ENCODE results near the gene MSX1.

Gene MSX1

DNA sequence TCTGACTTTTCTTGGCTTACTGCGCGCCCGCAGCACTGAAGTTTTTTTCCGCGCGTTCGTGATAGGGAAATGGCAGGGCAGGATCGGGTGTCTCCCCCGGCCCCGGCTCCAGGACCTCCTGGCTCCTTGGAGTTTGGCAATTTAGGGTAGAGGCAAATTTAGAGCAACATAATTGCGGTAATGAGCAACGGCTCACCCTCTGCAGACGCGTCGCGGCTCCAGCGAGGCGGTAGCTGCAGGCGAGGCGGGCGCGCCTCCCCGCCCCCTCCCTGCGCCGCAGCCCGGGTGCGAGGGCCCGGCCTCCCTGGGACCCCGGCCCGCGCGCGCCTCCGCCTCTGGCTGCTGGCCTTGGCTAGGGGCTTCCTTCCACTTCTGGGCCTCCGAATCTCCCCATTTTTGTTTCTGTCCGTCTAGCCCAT is 6.2 kb downstream of the MSX1 start:
- Mint-ChIP-seq H3K27ac (peak overlapping the region; percentile 58), H3K36me3 (ENCODE audit: low read depth) (peaks cover 15% of the 10 kb centered on the region), H3K9me3 (no peaks in the 10 kb centered on the region), H3K4me3 (peak overlapping the region; percentile 87), H3K4me1 (peaks cover 59% of the 10 kb centered on the region), H3K27me3 (ENCODE audit: low read depth, poor library complexity) (peaks cover 40% of the 10 kb centered on the region)
- TF ChIP-seq, protein P1, sequence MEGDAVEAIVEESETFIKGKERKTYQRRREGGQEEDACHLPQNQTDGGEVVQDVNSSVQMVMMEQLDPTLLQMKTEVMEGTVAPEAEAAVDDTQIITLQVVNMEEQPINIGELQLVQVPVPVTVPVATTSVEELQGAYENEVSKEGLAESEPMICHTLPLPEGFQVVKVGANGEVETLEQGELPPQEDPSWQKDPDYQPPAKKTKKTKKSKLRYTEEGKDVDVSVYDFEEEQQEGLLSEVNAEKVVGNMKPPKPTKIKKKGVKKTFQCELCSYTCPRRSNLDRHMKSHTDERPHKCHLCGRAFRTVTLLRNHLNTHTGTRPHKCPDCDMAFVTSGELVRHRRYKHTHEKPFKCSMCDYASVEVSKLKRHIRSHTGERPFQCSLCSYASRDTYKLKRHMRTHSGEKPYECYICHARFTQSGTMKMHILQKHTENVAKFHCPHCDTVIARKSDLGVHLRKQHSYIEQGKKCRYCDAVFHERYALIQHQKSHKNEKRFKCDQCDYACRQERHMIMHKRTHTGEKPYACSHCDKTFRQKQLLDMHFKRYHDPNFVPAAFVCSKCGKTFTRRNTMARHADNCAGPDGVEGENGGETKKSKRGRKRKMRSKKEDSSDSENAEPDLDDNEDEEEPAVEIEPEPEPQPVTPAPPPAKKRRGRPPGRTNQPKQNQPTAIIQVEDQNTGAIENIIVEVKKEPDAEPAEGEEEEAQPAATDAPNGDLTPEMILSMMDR (IDR thresholded peaks at IDR 0.05), result no peak
- no peak for DNase-seq

DNA sequence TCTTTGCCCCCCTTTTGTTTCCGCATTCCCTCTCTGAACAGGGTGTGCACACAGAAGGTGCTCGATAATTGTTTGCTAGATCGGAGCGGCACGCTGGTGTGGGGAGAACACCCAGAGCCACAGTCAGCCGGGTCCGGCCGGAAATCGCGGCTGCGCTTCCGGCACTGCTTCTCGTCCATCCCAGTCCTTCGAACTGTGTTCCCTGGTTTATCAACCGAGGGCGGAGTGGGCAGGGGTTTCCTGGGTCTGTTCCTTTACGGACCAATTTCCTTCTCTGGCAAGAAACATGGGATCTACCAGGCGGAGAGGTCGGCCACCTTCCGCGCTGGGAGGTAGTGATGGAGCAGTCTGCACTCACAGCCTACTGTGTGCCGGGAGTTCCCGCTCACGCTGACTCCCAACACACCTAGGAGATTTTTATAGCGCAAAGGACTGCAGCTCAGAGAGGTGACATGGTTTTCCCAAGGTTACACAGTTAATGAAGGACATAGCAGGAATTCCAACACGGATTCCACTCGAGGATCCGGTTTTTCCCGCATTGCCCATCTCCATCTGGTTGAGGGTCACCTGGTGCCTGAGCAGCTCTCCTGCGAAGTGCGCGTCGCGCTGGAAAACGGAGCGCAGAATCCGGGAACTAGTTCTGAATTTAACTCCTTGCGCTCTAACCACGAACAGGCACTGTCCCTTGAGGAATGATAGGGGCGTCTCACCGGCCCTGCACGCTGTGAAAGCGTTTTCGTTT is 6.8 kb downstream of the MSX1 start:
- H3K4me3 Mint-ChIP-seq, result peak overlapping the region; percentile 87
- TF ChIP-seq, protein P1 (IDR thresholded peaks at IDR 0.05), result no peak
- peaks cover 53% of the 10 kb centered on the region for H3K4me1 Mint-ChIP-seq
- no peaks in the 10 kb centered on the region for H3K9me3 Mint-ChIP-seq
- H3K27ac Mint-ChIP-seq, result peak overlapping the region; percentile 58
- peak; percentile 54 for DNase-seq
- peaks cover 40% of the 10 kb centered on the region for H3K27me3 Mint-ChIP-seq (ENCODE audit: low read depth, poor library complexity)
- H3K36me3 Mint-ChIP-seq (ENCODE audit: low read depth), result peaks cover 15% of the 10 kb centered on the region

DNA sequence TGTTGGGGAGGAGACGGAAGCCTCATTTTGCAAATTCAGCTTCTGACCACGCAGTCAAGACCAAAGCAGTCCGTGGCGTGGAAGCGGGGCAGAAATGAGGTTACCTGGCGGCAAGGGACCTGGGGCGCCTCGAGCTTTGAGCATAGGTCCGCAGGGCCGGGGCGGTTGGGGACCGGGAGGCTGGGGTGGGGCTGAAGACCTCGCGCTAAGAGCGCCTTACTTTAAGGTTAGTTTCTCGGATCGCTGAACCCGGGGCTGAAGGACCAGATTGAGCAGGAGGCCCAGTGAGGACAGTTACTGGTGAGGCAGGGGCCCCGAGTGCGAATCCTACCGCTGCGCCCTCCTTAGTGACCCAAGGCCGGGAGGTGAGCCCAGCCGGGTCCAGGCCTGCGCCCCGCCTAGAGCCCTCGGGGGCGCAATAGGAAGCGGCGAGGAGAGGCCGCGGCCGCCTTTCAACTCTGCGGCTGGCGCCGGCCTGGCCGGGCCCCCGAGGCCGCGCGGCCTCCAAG is 7.5 kb downstream of the MSX1 start:
- no peak for DNase-seq
- H3K4me3 Mint-ChIP-seq, result peak overlapping the region; percentile 87
- TF ChIP-seq, protein P1 (IDR thresholded peaks at IDR 0.05), result no peak
- H3K36me3 Mint-ChIP-seq (ENCODE audit: low read depth), result peaks cover 15% of the 10 kb centered on the region
- H3K27ac Mint-ChIP-seq, result no peak overlapping the region
- H3K4me1 Mint-ChIP-seq, result peaks cover 50% of the 10 kb centered on the region
- no peaks in the 10 kb centered on the region for H3K9me3 Mint-ChIP-seq
- H3K27me3 Mint-ChIP-seq (ENCODE audit: low read depth, poor library complexity), result peaks cover 36% of the 10 kb centered on the region

DNA sequence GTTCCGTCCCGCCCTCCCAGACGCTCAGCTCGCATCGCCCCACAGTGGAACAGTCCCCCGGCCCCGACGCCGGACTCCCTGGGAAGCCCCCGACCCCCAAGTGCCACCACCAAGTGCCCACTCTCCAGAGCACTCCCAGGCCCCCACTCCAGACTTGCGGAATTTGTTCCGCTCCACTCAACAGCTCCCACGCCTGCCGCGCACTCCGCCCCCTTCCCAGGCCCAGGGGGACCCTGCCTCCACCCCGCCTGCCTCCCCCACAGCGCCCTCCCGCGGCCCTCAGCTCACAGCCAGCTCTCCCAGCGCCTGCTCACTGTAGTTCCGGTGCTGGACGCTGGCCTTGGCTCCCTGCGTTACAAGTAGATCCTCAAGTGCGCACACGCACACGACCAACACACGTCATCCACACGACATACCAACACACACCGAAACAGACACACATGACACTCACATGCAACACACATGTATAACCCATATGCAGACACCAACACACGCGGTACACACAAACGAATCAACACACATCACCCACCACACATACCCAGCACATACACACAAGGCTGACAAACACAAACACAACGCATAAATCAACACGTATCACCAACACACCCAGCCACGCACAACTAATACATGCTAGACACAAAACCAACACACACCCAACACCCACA is 8.0 kb downstream of the MSX1 start:
- H3K27ac Mint-ChIP-seq, result no peak overlapping the region
- DNase-seq, result peak; percentile 91
- TF ChIP-seq, protein P1 (IDR thresholded peaks at IDR 0.05), result peak; percentile 47
- no peak overlapping the region for H3K4me3 Mint-ChIP-seq
- H3K4me1 Mint-ChIP-seq, result peaks cover 50% of the 10 kb centered on the region
- peaks cover 15% of the 10 kb centered on the region for H3K36me3 Mint-ChIP-seq (ENCODE audit: low read depth)
- peaks cover 30% of the 10 kb centered on the region for H3K27me3 Mint-ChIP-seq (ENCODE audit: low read depth, poor library complexity)
- no peaks in the 10 kb centered on the region for H3K9me3 Mint-ChIP-seq

DNA sequence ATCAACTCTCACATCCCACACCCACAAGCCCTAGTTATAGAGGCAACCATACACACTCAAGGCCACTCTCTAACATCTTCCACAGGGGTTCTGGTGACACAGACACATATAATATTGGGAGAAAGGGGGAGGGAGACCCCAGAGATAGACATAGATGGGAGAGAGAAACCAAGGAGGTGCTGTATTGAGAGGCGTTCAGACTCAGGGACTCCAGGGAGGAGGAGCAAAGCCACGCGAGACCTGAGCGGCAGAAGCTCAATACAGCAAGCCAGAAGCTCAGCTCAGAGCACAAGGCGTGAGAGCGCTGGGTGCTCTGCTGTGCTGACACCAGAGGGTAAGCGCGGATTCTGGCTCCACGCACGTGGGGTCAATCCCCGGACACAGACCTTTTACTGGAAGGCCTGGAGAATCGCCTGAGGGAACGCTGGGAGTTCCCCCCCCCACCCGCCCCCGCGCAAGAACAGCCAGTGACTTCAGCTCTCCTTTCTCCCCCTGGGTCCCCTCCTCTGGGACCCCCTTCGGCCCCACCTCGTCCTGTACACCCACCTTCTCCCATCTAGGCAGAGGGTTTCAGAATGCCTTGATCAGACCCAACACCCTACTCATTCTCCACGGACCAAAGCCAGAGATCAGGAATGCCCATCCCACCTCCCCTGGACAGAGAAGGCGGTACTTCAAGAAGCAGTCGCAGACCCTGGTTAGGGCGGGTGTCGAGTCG is 8.7 kb downstream of the MSX1 start:
- H3K9me3 Mint-ChIP-seq, result no peaks in the 10 kb centered on the region
- H3K4me3 Mint-ChIP-seq, result peak overlapping the region; percentile 68
- peaks cover 12% of the 10 kb centered on the region for H3K36me3 Mint-ChIP-seq (ENCODE audit: low read depth)
- H3K4me1 Mint-ChIP-seq, result peaks cover 50% of the 10 kb centered on the region
- H3K27me3 Mint-ChIP-seq (ENCODE audit: low read depth, poor library complexity), result peaks cover 24% of the 10 kb centered on the region
- no peak overlapping the region for H3K27ac Mint-ChIP-seq
- TF ChIP-seq, protein P1 (IDR thresholded peaks at IDR 0.05), result no peak
- no peak for DNase-seq

Measured in nephron progenitor cell (in vitro differentiated cells).